Adrenal gland (tissue), 12 donors: ENCODE results near the gene CARM1. TPM values are rescaled to one million over a fixed set of nuclear protein-coding genes. Genes with fewer than 3 reads are reported as not detected.
"Not testable (repeated sequence)": the region's sequence is repeated elsewhere in the genome, so short reads cannot be mapped to it uniquely, and the experiment has no call there.

Source experiments
- DNase-seq, 7 donors: peaks; one replicate each; pipeline ENCODE4 v3.0.0-alpha.2; 2019 to 2020
- H3K27ac ChIP-seq, 5 donors: fragments of 200-600 bp; sonication (generic) in 4 of 5; 1 replicate in 3 of 5; 2 replicates in 2 of 5; pipeline versions ENCODE4 v1.5.1 to v1.8.0; 2016 to 2020; ENCODE audit warnings: mild to moderate bottlenecking in 1 of 5
- H3K27me3 ChIP-seq: fragments of 200-600 bp; 2 replicates; pipeline ENCODE4 v1.8.0; 2021
- H3K36me3 ChIP-seq, 2 donors: fragments of 200-600 bp; replicated peaks in 1 of 2; 1 replicate in 1 of 2; 2 replicates in 1 of 2; pipeline versions ENCODE4 v1.5.1 to v1.8.0; 2018 to 2022
- H3K4me1 ChIP-seq, 2 donors: fragments of 200-600 bp; replicated peaks in 1 of 2; 1 replicate in 1 of 2; 2 replicates in 1 of 2; pipeline versions ENCODE4 v1.5.1 to v1.8.0; 2018 to 2021
- H3K4me3 ChIP-seq, 4 donors: fragments of 200-600 bp; sonication (generic) in 3 of 4; one replicate each; pipeline ENCODE4 v1.5.1; 2016 to 2018
- H3K9me3 ChIP-seq, 3 donors: fragments of 200-600 bp; sonication (generic) in 1 of 3; replicated peaks in 1 of 3; 1 replicate in 2 of 3; 2 replicates in 1 of 3; pipeline versions ENCODE4 v1.5.1 to v1.8.0; 2016 to 2021
- CTCF ChIP-seq, 6 experiments: fragments of 450-650 bp in 4 of 6; fragments of 200-600 bp in 2 of 6; sonication (generic) in 1 of 6; IDR thresholded peaks; 1 replicate in 5 of 6; 2 replicates in 1 of 6; pipeline versions ENCODE4 v1.5.1 to v1.8.0; 2016 to 2021; ENCODE audit warnings: antibody characterized with exemption in 6 of 6, mild to moderate bottlenecking in 2 of 6, moderate library complexity in 1 of 6
- POLR2A ChIP-seq, 2 donors: fragments of 450-650 bp; IDR thresholded peaks; one replicate each; pipeline ENCODE4 v1.6.1; 2017; ENCODE audit warnings: antibody characterized with exemption in 2 of 2, mild to moderate bottlenecking in 2 of 2, moderate library complexity in 1 of 2
- WGBS, 4 donors: extraction: QIAGEN DNeasy Blood & Tissue Kit in 2 of 4; methylation state at CpG; one replicate each; pipeline versions ENCODE4 v1.1.5 to v1.1.7; 2013 to 2017; 5-methylcytosine and 5-hydroxymethylcytosine counted together
- intact Hi-C, 2 donors: fragments of 100-400 bp; cut with DNase I; formaldehyde crosslinking; loops; one replicate each; pipeline versions ENCODE4 v1.14.1 to v1.15.0; 2022 to 2023
- polyA plus RNA-seq, 3 donors: library from polyadenylated mRNA; stranded (reverse); fragments of 200-250 nt in 2 of 3; fragments of 350-450 nt in 1 of 3; fragmentation: Illumina TruSeq in 1 of 3; extraction: RNeasy Lipid Tissue Mini Kit (QIAGEN cat#74804) in 1 of 3; gene quantifications; one replicate each; pipeline ENCODE4 v1.2.3, GENCODE V29; 2013 to 2014
- total RNA-seq, 9 donors: library from RNA; depleted of rRNA in 4 of 9; stranded (reverse); fragments of >200 nt in 4 of 9; fragments of 120-200 nt in 1 of 9; fragmentation: NEBNext Ultra II Directional in 1 of 9; extraction: Animal tissue kit (Norgen Biotek cat#: 25700) in 1 of 9; gene quantifications; one replicate each; pipeline versions ENCODE4 v1.1.0 to v1.2.4, GENCODE V29; 2013 to 2023
- donor health status: healthy with polysubstance abuse.
- donor health status: Bipolar disorder and iron deficiency.
- donor health status: DM: yes; HTN: yes; CAD: no.
- donor health status: DM: no; HTN: no; CAD: no.
- donor health status: DM: no; HTN: no; CAD: no.
- donor health status: DM: yes; HTN: yes; CAD: no.

The CARM1 gene
- total and polyA plus RNA-seq, 12 donors = 8.2 to 38.1 (median 21.6) TPM

- H3K4me3 ChIP-seq = peak overlapping the region in 2 of 4 donors; percentile 62 to 99
- TF ChIP-seq CTCF (IDR thresholded peaks at IDR 0.05) = no peak
- no peak for TF ChIP-seq POLR2A (IDR thresholded peaks at IDR 0.05)
- no peaks in the 10 kb centered on the region for H3K9me3 ChIP-seq
- no peaks in the 10 kb centered on the region for H3K36me3 ChIP-seq
- DNase-seq = no peak
- H3K27ac ChIP-seq = peak overlapping the region in 3 of 5 donors; percentile 47 to 94 (median 63)
- no peaks in the 10 kb centered on the region for H3K27me3 ChIP-seq
- WGBS, 4 donors = 12 to 17% (median 13%) methylated on average over 16 of the region's 16 CpGs
- peaks cover 12 to 37% of the 10 kb centered on the region in 2 donors for H3K4me1 ChIP-seq
- intact Hi-C loops = loop anchor here (5.0 kb wide), 2 partner anchors 50 to 55 kb away; partner anchors contain the start of genes TIMM29 (in 1 of the 2) and YIPF2 (in 1 of the 2)
Measured at GRCh38 chr19:10872546-10873107, 1.3 kb downstream of the CARM1 start.

GRCh38 chr19:10874024-10874423, 2.7 kb downstream of the CARM1 start:
- Histone ChIP-seq H3K4me1 (peaks cover 12 to 39% of the 10 kb centered on the region in 2 donors), H3K9me3 (no peaks in the 10 kb centered on the region), H3K36me3 (no peaks in the 10 kb centered on the region), H3K27ac (no peak overlapping the region), H3K27me3 (no peaks in the 10 kb centered on the region), H3K4me3 (no peak overlapping the region)
- TF ChIP-seq CTCF (IDR thresholded peaks at IDR 0.05) = no peak
- intact Hi-C loops = loop anchor here (5.0 kb wide), 2 partner anchors 48 to 53 kb away; partner anchors contain the start of genes TIMM29 (in 1 of the 2) and YIPF2 (in 1 of the 2)
- DNase-seq = no peak
- WGBS, 4 donors = 89 to 100% (median 94%) methylated on average over 1 of the region's 1 CpG

- no peak for TF ChIP-seq POLR2A (IDR thresholded peaks at IDR 0.05)
- no peak for TF ChIP-seq CTCF (IDR thresholded peaks at IDR 0.05)
- 61 to 76% (median 68%) methylated on average over 4 to 10 of the region's 10 CpGs for WGBS, 4 donors
- H3K4me3 ChIP-seq = no peak overlapping the region
- peaks cover 12 to 46% of the 10 kb centered on the region in 2 donors for H3K4me1 ChIP-seq
- H3K27me3 ChIP-seq = no peaks in the 10 kb centered on the region
- intact Hi-C loops = no loop called here
- peak in 5 of 7 donors; percentile 36 to 58 (median 47) for DNase-seq
- H3K9me3 ChIP-seq = no peaks in the 10 kb centered on the region
- H3K27ac ChIP-seq = peak overlapping the region; percentile 4 to 80 (median 76)
- H3K36me3 ChIP-seq = no peaks in the 10 kb centered on the region
Measured at GRCh38 chr19:10876459-10877240, 5.3 kb downstream of the CARM1 start.

GRCh38 chr19:10877608-10878007, 6.3 kb downstream of the CARM1 start:
- H3K36me3 ChIP-seq, DNase-seq, intact Hi-C loops, H3K9me3 ChIP-seq, H3K27me3 ChIP-seq, H3K4me3 ChIP-seq: not testable (repeated sequence)
- Histone ChIP-seq H3K27ac (peak overlapping the region in 3 of 5 donors; percentile 53 to 80 (median 77)), H3K4me1 (peaks cover 12 to 42% of the 10 kb centered on the region in 2 donors)
- 95 to 98% (median 95%) methylated on average over 9 of the region's 9 CpGs for WGBS, 4 donors
